OCI-LY7 (cell line): ENCODE measurements around the gene ARHGEF17.

Experiments used
- EZH2phosphoT487 ChIP-seq: fragments of 200-600 bp; sonication (generic); IDR thresholded peaks from 2 replicates; pipeline ENCODE4 v1.6.1; 2018; ENCODE audit warnings: low read depth, borderline replicate concordance, mild to moderate bottlenecking, mixed run types, antibody characterized with exemption, low read length, moderate library complexity, mixed read lengths
- TF ChIP-seq, protein P1 (sequence below): fragments of 200-600 bp; sonication (generic); conservative IDR thresholded peaks from 2 replicates; pipeline ENCODE4 v1.5.1; 2014; ENCODE audit warnings: mild to moderate bottlenecking, antibody characterized with exemption, low read length, moderate library complexity, mixed read lengths

DNA sequence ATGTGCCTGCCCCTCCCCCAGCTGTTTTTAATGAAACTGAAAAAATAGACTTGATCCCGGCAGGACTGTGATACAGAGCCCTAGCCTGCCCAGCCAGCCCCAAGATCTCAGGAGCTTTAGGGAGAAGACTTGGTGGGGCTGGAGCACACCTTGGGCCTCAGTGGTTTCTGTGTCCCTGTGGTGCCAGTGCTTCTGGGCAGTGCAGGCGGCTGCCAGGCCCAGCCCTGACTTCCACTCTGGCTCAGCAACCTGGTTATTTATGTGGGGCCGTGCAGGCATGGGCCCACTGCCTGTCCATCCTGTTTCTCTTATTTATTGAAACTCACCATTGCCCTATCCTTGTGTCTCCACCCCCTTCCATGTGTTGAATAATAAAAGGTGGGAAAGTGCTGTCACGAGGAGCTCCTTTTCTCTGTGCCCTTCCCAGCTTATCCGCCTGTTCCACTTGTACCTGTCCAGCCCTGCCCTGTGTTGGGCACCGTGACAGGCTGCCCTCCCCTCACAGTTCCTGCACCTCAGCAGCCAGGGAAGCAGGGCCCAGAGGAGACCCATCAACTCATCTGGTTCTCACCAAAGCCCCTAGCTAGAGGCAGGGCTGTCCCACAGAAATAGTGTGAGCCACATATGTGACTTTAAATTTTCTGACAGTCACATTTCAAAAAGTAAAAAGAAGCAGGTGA lies 88.3 kb downstream of the ARHGEF17 start:
- TF ChIP-seq, protein P1, sequence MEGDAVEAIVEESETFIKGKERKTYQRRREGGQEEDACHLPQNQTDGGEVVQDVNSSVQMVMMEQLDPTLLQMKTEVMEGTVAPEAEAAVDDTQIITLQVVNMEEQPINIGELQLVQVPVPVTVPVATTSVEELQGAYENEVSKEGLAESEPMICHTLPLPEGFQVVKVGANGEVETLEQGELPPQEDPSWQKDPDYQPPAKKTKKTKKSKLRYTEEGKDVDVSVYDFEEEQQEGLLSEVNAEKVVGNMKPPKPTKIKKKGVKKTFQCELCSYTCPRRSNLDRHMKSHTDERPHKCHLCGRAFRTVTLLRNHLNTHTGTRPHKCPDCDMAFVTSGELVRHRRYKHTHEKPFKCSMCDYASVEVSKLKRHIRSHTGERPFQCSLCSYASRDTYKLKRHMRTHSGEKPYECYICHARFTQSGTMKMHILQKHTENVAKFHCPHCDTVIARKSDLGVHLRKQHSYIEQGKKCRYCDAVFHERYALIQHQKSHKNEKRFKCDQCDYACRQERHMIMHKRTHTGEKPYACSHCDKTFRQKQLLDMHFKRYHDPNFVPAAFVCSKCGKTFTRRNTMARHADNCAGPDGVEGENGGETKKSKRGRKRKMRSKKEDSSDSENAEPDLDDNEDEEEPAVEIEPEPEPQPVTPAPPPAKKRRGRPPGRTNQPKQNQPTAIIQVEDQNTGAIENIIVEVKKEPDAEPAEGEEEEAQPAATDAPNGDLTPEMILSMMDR = no peak
- no peak for TF ChIP-seq EZH2phosphoT487
